ENCODE results near the gene PTPRN2.
"Not testable (repeated sequence)": the region's sequence is repeated elsewhere in the genome, so short reads cannot be mapped to it uniquely, and the experiment has no call there.

Gene PTPRN2

DNA sequence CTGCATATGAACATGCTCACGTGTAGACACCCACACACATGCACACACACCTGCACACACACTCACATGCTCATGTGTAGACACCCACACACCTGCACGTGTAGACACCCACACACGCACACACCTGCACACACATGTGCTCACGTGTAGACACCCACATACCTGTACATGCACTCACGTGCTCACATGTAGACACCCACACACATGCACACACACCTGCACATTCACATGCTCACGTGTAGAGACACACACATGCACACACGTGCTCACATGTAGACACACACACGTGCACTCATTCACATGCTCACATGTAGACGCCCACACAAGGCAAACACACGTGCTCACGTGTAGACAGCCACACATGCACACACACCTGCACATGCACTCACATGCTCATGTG, 275.8 kb downstream of the PTPRN2 start:
- no peak for TF ChIP-seq CTCF (conservative IDR thresholded peaks at IDR 0.05; ENCODE audit: low read length)
- no peak overlapping the region for H3K4me3 ChIP-seq (ENCODE audit: low read length)
- DNase-seq (ENCODE audit: low read depth): no peak

GRCh38 chr7:158310924-158311666, 276.5 kb downstream of the PTPRN2 start:
- TF ChIP-seq CTCF (conservative IDR thresholded peaks at IDR 0.05; ENCODE audit: low read length): no peak
- H3K4me3 ChIP-seq (ENCODE audit: low read length): no peak overlapping the region
- DNase-seq (ENCODE audit: low read depth): no peak

DNA sequence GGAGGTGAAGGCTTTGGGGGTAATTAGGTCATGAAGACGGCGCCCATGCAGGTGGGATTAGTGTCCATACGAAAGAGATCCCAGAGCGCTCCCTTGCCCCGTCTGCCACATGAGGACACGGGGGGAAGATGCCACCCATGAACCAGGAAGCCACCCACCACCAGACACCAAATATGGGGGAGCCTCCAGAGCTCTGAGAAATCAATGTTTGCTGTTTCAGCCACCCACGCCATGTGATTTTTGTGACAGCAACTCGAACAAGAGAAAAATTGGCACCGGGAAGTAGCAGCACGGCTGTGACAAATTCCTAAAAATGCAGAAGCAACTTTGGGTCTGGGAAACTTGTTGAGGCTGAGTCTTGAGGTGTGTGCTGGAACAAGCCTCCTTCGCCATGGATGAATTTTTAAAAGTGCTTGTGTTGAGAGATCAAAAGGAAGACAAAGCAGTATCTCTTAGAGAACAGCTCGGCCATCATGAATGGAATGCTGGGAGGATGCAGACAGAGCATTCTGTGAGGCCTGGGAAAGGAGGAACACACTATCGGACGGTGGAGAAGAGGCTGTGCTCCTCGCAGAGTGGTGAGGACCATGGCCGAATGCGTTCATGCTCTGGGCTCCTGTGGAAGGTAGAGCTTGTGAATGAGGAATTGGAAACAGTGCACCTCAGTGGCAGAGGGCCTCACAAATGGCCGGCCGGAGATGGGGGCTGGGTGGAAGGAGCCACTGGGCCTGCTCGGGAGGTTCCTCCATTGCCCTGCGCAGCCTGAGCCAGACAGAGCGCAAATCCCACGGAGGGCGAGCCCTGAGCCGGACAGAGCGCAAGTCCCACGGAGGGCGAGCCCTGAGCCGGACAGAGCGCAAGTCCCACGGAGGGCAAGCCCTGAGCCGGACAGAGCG, 277.5 kb downstream of the PTPRN2 start:
- no peak for TF ChIP-seq CTCF (conservative IDR thresholded peaks at IDR 0.05; ENCODE audit: low read length)
- DNase-seq (ENCODE audit: low read depth): no peak
- H3K4me3 ChIP-seq (ENCODE audit: low read length): no peak overlapping the region

- no peak for DNase-seq (ENCODE audit: low read depth)
- no peak overlapping the region for H3K4me3 ChIP-seq (ENCODE audit: low read length)
- TF ChIP-seq CTCF (conservative IDR thresholded peaks at IDR 0.05; ENCODE audit: low read length): no peak
Measured at GRCh38 chr7:158308001-158308400, 279.6 kb downstream of the PTPRN2 start.

DNA sequence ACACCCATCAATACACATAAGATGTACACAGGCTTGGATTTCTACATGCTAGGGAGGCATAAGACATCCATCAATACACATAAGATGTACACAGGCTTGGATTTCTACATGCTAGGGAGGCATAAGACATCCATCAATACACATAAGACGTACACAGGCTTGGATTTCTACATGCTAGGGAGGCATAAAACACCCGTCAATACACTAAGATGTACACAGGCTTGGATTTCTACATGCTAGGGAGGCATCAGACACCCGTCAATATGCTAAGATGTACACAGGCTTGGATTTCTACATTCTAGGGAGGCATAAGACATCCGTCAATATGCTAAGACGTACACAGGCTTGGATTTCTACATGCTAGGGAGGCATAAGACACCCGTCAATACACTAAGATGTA, 283.6 kb downstream of the PTPRN2 start:
- DNase-seq (ENCODE audit: low read depth): not testable (repeated sequence)

GRCh38 chr7:158303121-158303520, 284.5 kb downstream of the PTPRN2 start:
- TF ChIP-seq CTCF (conservative IDR thresholded peaks at IDR 0.05; ENCODE audit: low read length): no peak
- no peak for DNase-seq (ENCODE audit: low read depth)
- H3K4me3 ChIP-seq (ENCODE audit: low read length): no peak overlapping the region

More for the DNA sequence above, 283.6 kb downstream of the PTPRN2 start:
- H3K4me3 ChIP-seq (ENCODE audit: low read length): not testable (repeated sequence)

- TF ChIP-seq CTCF (conservative IDR thresholded peaks at IDR 0.05; ENCODE audit: low read length): no peak
- DNase-seq (ENCODE audit: low read depth): no peak
- H3K4me3 ChIP-seq (ENCODE audit: low read length): no peak overlapping the region
Measured at GRCh38 chr7:158302274-158303070, 285.2 kb downstream of the PTPRN2 start.

Measured in AG10803 (cell line).